Measurements from ENCODE around the gene HS1BP3. TPM values are rescaled to one million over a fixed set of nuclear protein-coding genes. Genes with fewer than 3 reads are reported as not detected.

HS1BP3 gene
- total RNA-seq, 1 donor from 2014 or later = 23.8 TPM

- Mint-ChIP-seq H3K9me3 (ENCODE audit: unreplicated experiment) (peaks cover 10% of the 10 kb centered on the region), H3K36me3 (ENCODE audit: unreplicated experiment) (no peaks in the 10 kb centered on the region), H3K27me3 (ENCODE audit: unreplicated experiment) (peaks cover 27% of the 10 kb centered on the region), H3K27ac (ENCODE audit: unreplicated experiment) (no peak overlapping the region), H3K4me1 (ENCODE audit: low read depth, unreplicated experiment) (peaks cover 2% of the 10 kb centered on the region), H3K4me3 (ENCODE audit: unreplicated experiment) (no peak overlapping the region)
- DNase-seq = no peak
- no peak for TF ChIP-seq CTCF (IDR thresholded peaks at IDR 0.05; ENCODE audit: partially characterized antibody, unreplicated experiment)
These were observed 20.8 kb upstream of the HS1BP3 start for GRCh38 chr2:20671736-20672080.

GRCh38 chr2:20671036-20671735 lies 20.3 kb upstream of the HS1BP3 start:
- no peak for TF ChIP-seq CTCF (IDR thresholded peaks at IDR 0.05; ENCODE audit: partially characterized antibody, unreplicated experiment)
- Mint-ChIP-seq H3K4me3 (ENCODE audit: unreplicated experiment) (no peak overlapping the region), H3K36me3 (ENCODE audit: unreplicated experiment) (no peaks in the 10 kb centered on the region), H3K27ac (ENCODE audit: unreplicated experiment) (no peak overlapping the region), H3K4me1 (ENCODE audit: low read depth, unreplicated experiment) (peaks cover 2% of the 10 kb centered on the region), H3K9me3 (ENCODE audit: unreplicated experiment) (peaks cover 10% of the 10 kb centered on the region), H3K27me3 (ENCODE audit: unreplicated experiment) (peaks cover 28% of the 10 kb centered on the region)
- no peak for DNase-seq

- Mint-ChIP-seq H3K9me3 (ENCODE audit: unreplicated experiment) (peaks cover 10% of the 10 kb centered on the region), H3K4me3 (ENCODE audit: unreplicated experiment) (no peak overlapping the region), H3K27me3 (ENCODE audit: unreplicated experiment) (peaks cover 31% of the 10 kb centered on the region), H3K4me1 (ENCODE audit: low read depth, unreplicated experiment) (peaks cover 2% of the 10 kb centered on the region), H3K27ac (ENCODE audit: unreplicated experiment) (no peak overlapping the region), H3K36me3 (ENCODE audit: unreplicated experiment) (no peaks in the 10 kb centered on the region)
- DNase-seq = no peak
- TF ChIP-seq CTCF (IDR thresholded peaks at IDR 0.05; ENCODE audit: partially characterized antibody, unreplicated experiment) = no peak
These were observed 19.6 kb upstream of the HS1BP3 start for GRCh38 chr2:20670315-20671035.

GRCh38 chr2:20669562-20670314 lies 18.8 kb upstream of the HS1BP3 start:
- Mint-ChIP-seq H3K9me3 (ENCODE audit: unreplicated experiment) (peaks cover 8% of the 10 kb centered on the region), H3K36me3 (ENCODE audit: unreplicated experiment) (no peaks in the 10 kb centered on the region), H3K4me3 (ENCODE audit: unreplicated experiment) (no peak overlapping the region), H3K27me3 (ENCODE audit: unreplicated experiment) (peaks cover 33% of the 10 kb centered on the region), H3K4me1 (ENCODE audit: low read depth, unreplicated experiment) (no peaks in the 10 kb centered on the region), H3K27ac (ENCODE audit: unreplicated experiment) (no peak overlapping the region)
- DNase-seq = no peak
- TF ChIP-seq CTCF (IDR thresholded peaks at IDR 0.05; ENCODE audit: partially characterized antibody, unreplicated experiment) = no peak

All from glutamatergic neuron (in vitro differentiated cells).